Endothelial cell of umbilical vein (primary cell): ENCODE results near the gene CNTNAP2. TPM values are rescaled to one million over a fixed set of nuclear protein-coding genes. Genes with fewer than 3 reads are reported as not detected.

Source experiments
- BruUV-seq: library from RNA; stranded (reverse); fragments of 400-500 nt; replicated peaks from 2 replicates; lab custom pipeline; 2021; lab: Mats Ljungman, UMichigan
- CTCF ChIA-PET: fragments of 300-600, 350-600 bp; sonication (Branson Sonifier 250); formaldehyde crosslinking; loops from one replicate; lab custom pipeline; 2021; ENCODE audit warnings: antibody characterized with exemption, inconsistent platforms; lab: Charles Lee
- POLR2A ChIA-PET: fragments of 300-600, 350-600 bp; sonication (Branson Sonifier 250); formaldehyde crosslinking; loops from one replicate; lab custom pipeline; 2021; ENCODE audit warnings: antibody characterized with exemption, inconsistent platforms; lab: Charles Lee
- DNase-seq: peaks from one replicate; pipeline ENCODE4 v3.0.0-alpha.2; 2011; ENCODE audit warnings: low read depth, low spot score
- FAIRE-seq: peaks from 2 replicates; lab custom pipeline; 2011; peaks lifted over from hg19 to GRCh38; lab: Jason Lieb, UNC
- H2AFZ ChIP-seq: 2 replicates; pipeline ENCODE4 v1.6.0; 2012; ENCODE audit warnings: low read depth, low read length, control low read depth, inconsistent platforms
- H3K27ac ChIP-seq: 2 replicates; pipeline ENCODE4 v1.5.1; 2011; ENCODE audit warnings: low read depth, mild to moderate bottlenecking, control low read depth, low read length, moderate library complexity; ENCODE audit not compliant: insufficient read depth
- H3K27me3 ChIP-seq, 2 experiments: 2 replicates each; pipeline versions ENCODE4 v1.6.0 to v1.6.1; 2011; ENCODE audit warnings: low read length in 2 of 2, mixed read lengths in 1 of 2; ENCODE audit not compliant: control insufficient read depth in 2 of 2, insufficient read depth in 2 of 2
- H3K36me3 ChIP-seq, 2 experiments: 2 replicates in 1 of 2; 3 replicates in 1 of 2; pipeline ENCODE4 v1.5.1; 2011; ENCODE audit warnings: low read length in 2 of 2, mild to moderate bottlenecking in 1 of 2, moderate library complexity in 1 of 2; ENCODE audit not compliant: control insufficient read depth in 2 of 2, insufficient read depth in 2 of 2; ENCODE audit errors: extremely low read depth in 1 of 2
- H3K4me1 ChIP-seq: 3 replicates; pipeline ENCODE4 v1.5.1; 2011; ENCODE audit warnings: mild to moderate bottlenecking, low read length; ENCODE audit not compliant: control insufficient read depth, insufficient read depth; ENCODE audit errors: extremely low read depth
- H3K4me2 ChIP-seq: 2 replicates; pipeline ENCODE4 v1.6.1; 2011; ENCODE audit warnings: low read length, control low read depth, mixed read lengths; ENCODE audit not compliant: insufficient read depth
- H3K4me3 ChIP-seq, 3 experiments: fragments of 200-600 bp in 1 of 3; sonication (generic), shearing (Covaris generic) in 1 of 3; replicated peaks in 1 of 3; 2 replicates each; pipeline ENCODE4 v1.5.1; 2011 to 2016; ENCODE audit warnings: control low read depth in 3 of 3, low read length in 3 of 3, mild to moderate bottlenecking in 2 of 3, inconsistent platforms in 1 of 3, low read depth in 1 of 3, moderate library complexity in 1 of 3; ENCODE audit not compliant: insufficient read depth in 1 of 3
- H3K79me2 ChIP-seq: 2 replicates; pipeline ENCODE4 v1.6.0; 2012; ENCODE audit warnings: low read length, inconsistent platforms; ENCODE audit not compliant: control insufficient read depth, insufficient read depth
- H3K9ac ChIP-seq: replicated peaks from 2 replicates; pipeline ENCODE3; 2011; ENCODE audit warnings: low read length, control low read depth; ENCODE audit not compliant: insufficient read depth; ENCODE audit errors: extremely low read depth
- H3K9me1 ChIP-seq: replicated peaks from 3 replicates; pipeline ENCODE4 v1.6.0; 2011; ENCODE audit warnings: mild to moderate bottlenecking, low read length; ENCODE audit not compliant: control insufficient read depth, insufficient read depth; ENCODE audit errors: extremely low read depth
- H3K9me3 ChIP-seq: replicated peaks from 2 replicates; pipeline ENCODE4 v1.5.1; 2012; ENCODE audit warnings: low read length, inconsistent platforms; ENCODE audit not compliant: control insufficient read depth, insufficient read depth
- H4K20me1 ChIP-seq: replicated peaks from 2 replicates; pipeline ENCODE3; 2011; ENCODE audit warnings: mild to moderate bottlenecking, low read length; ENCODE audit not compliant: control insufficient read depth, insufficient read depth; ENCODE audit errors: extremely low read depth
- EZH2 ChIP-seq: IDR thresholded peaks from 2 replicates; pipeline ENCODE4 v1.6.1; 2012; ENCODE audit warnings: borderline replicate concordance, low read depth, mild to moderate bottlenecking, moderate library complexity, low read length, inconsistent platforms; ENCODE audit not compliant: severe bottlenecking
- FOS ChIP-seq: IDR thresholded peaks from 2 replicates; pipeline ENCODE4 v1.6.1; 2011; ENCODE audit warnings: mild to moderate bottlenecking, low read length, moderate library complexity, borderline replicate concordance; ENCODE audit not compliant: insufficient read depth
- GATA2 ChIP-seq: IDR thresholded peaks from 2 replicates; pipeline ENCODE4 v1.7.0; 2011; ENCODE audit warnings: low read depth, mild to moderate bottlenecking, moderate library complexity, mixed read lengths, low read length; ENCODE audit not compliant: insufficient read length, insufficient read depth
- JUN ChIP-seq: IDR thresholded peaks from 2 replicates; pipeline ENCODE4 v1.6.1; 2011; ENCODE audit warnings: borderline replicate concordance, low read depth; ENCODE audit not compliant: insufficient read length, insufficient read depth
- MYC ChIP-seq: IDR thresholded peaks from one replicate; pipeline ENCODE4 v1.6.1; 2011; ENCODE audit warnings: mild to moderate bottlenecking, low read depth, low read length
- POLR2A ChIP-seq: IDR thresholded peaks from 2 replicates; pipeline ENCODE4 v1.6.1; 2012; ENCODE audit warnings: low read depth, mild to moderate bottlenecking, control low read depth, low read length
- POLR2AphosphoS5 ChIP-seq: IDR thresholded peaks from 2 replicates; pipeline ENCODE4 v1.6.1; 2012; ENCODE audit warnings: low read depth, mild to moderate bottlenecking, control low read depth, low read length, moderate library complexity; ENCODE audit not compliant: insufficient read depth
- dilution Hi-C: fragments of 300-500 bp; cut with MboI; formaldehyde crosslinking; loops from one replicate; pipeline ENCODE4 v1.15.0; 2019; ENCODE audit warnings: low sequenced_read_pairs; ENCODE audit not compliant: extremely low pct_ligation_motif_present
- intact Hi-C: fragments of 100-400 bp; cut with micrococcal nuclease; formaldehyde crosslinking; loops from one replicate; pipeline ENCODE4 v1.10.0; 2022
- polyA plus RNA-seq, 4 experiments: library from polyadenylated mRNA; depleted of rRNA in 3 of 4; stranded (reverse) in 3 of 4; unstranded in 1 of 4; fragments of >200 nt; gene quantifications; 2 replicates each; pipeline versions ENCODE4 v1.2.1 to v1.2.3, GENCODE V29; 2011 to 2012; ENCODE audit warnings: missing spikeins in 1 of 4
- total RNA-seq: library from RNA; stranded (reverse); gene quantifications from 2 replicates; pipeline ENCODE4 v1.2.3, GENCODE V29; 2021
- TF ChIP-seq, protein P1 (sequence below), 2 donors: IDR thresholded peaks; 1 replicate in 1 of 2; 2 replicates in 1 of 2; pipeline ENCODE4 v1.5.1; 2011; ENCODE audit warnings: low read length in 2 of 2, mild to moderate bottlenecking in 2 of 2, moderate library complexity in 2 of 2, control low read depth in 1 of 2, inconsistent platforms in 1 of 2, low read depth in 1 of 2; ENCODE audit not compliant: insufficient read depth in 1 of 2; ENCODE audit errors: extremely low read depth in 1 of 2
- TF ChIP-seq, protein P2 (sequence below): IDR thresholded peaks from 2 replicates; pipeline ENCODE4 v1.6.1; 2011; ENCODE audit not compliant: insufficient read depth, insufficient read length

The CNTNAP2 gene
- total and polyA plus RNA-seq, 2 donors (not counting 3 experiments of a cell fraction or from before 2014, with no cell fraction given), result not detected

DNA sequence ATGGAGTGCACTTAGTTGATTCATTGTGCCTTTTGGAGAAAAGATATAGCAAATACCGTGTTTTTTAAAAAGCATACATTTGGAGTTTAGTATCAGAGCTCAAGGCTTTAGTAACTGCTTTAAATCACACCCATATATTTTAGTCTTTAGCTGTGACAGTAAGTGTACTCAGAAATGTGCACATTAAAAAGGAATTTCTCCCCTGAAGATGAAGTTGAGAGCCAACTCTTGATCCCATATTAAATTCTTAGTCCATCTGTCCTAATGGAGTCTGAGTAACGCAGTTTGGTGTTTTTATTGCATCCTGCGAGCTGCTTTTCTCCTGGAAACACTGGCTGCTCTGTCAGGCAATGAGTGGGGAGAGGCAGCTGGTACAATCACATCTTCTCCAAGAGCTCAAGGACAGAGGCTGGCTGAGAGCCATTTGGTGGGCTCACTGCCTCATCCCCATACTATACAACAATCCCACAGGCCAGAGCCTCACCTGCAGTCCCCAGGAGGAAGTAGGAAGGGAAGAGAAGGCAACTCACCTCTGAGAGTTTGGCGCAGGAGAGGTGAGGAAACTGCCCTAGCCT is 2000.3 kb downstream of the CNTNAP2 start:
- H4K20me1 ChIP-seq, result no peaks in the 10 kb centered on the region
- no peak overlapping the region for H3K27ac ChIP-seq
- no peaks in the 10 kb centered on the region for H3K4me1 ChIP-seq
- H3K9me1 ChIP-seq, result no peaks in the 10 kb centered on the region
- no peaks in the 10 kb centered on the region for H3K36me3 ChIP-seq
- dilution Hi-C loops (no loop called here), intact Hi-C loops (no loop called here)
- CTCF ChIA-PET, result no interaction called here
- H3K4me3 ChIP-seq, result no peak overlapping the region
- TF ChIP-seq MYC (no peak), FOS (no peak), GATA2 (no peak), JUN (no peak), POLR2AphosphoS5 (no peak), POLR2A (no peak), EZH2 (no peak)
- TF ChIP-seq, protein P1, sequence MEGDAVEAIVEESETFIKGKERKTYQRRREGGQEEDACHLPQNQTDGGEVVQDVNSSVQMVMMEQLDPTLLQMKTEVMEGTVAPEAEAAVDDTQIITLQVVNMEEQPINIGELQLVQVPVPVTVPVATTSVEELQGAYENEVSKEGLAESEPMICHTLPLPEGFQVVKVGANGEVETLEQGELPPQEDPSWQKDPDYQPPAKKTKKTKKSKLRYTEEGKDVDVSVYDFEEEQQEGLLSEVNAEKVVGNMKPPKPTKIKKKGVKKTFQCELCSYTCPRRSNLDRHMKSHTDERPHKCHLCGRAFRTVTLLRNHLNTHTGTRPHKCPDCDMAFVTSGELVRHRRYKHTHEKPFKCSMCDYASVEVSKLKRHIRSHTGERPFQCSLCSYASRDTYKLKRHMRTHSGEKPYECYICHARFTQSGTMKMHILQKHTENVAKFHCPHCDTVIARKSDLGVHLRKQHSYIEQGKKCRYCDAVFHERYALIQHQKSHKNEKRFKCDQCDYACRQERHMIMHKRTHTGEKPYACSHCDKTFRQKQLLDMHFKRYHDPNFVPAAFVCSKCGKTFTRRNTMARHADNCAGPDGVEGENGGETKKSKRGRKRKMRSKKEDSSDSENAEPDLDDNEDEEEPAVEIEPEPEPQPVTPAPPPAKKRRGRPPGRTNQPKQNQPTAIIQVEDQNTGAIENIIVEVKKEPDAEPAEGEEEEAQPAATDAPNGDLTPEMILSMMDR (IDR thresholded peaks at IDR 0.05; ENCODE audit: extremely low read depth in 1 of 2, insufficient read depth in 1 of 2, low read depth in 1 of 2, low read length in 2 of 2), result no peak
- TF ChIP-seq, protein P2, sequence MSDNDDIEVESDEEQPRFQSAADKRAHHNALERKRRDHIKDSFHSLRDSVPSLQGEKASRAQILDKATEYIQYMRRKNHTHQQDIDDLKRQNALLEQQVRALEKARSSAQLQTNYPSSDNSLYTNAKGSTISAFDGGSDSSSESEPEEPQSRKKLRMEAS, result no peak
- peaks cover 5% of the 10 kb centered on the region for H3K9me3 ChIP-seq
- no peak overlapping the region for H3K4me2 ChIP-seq
- BruUV-seq, result no TSS peak
- no peaks in the 10 kb centered on the region for H3K79me2 ChIP-seq
- no peaks in the 10 kb centered on the region for H3K27me3 ChIP-seq
- no peak overlapping the region for H3K9ac ChIP-seq
- H2AFZ ChIP-seq, result no peak overlapping the region
- DNase-seq (no peak), FAIRE-seq (no peak)
- POLR2A ChIA-PET, result no interaction called here
